ENCODE results near the gene GAS2L3.

DNA sequence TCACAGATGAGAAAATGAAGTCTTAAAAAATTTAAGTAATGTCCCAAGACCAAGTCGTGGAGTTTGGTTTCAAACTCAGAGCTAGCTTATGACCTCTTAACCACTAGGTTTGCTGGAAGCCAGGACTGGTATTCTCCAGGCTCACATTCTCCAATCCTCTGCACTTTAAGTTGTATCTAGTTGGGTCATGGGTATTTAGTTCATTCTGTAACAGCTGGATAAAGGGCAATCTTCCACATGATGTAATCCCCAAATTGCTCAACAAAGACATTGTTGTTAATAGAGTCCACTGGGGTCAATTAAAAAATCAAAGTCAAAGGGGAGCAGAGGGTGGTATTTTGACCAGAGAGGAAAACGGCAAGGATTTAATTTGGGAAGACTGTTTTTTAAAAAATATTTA, 17.8 kb upstream of the GAS2L3 start:
- TF ChIP-seq CTCF (IDR thresholded peaks at IDR 0.05; ENCODE audit: low read length) (no peak), EZH2 (optimal IDR thresholded peaks at IDR 0.05; ENCODE audit: low read depth, low read length) (no peak)
